Hippocampal formation (tissue), 2 donors: Measurements from ENCODE around the gene PRRX1.
A peak's percentile ranks its signal among the peaks of the same experiment; 100 is the strongest.

ENCODE experiments used
- DNase-seq, 2 donors: peaks; one replicate each; lab custom pipeline; 2025; lab: John Stamatoyannopoulos, UW

PRRX1 gene

DNA sequence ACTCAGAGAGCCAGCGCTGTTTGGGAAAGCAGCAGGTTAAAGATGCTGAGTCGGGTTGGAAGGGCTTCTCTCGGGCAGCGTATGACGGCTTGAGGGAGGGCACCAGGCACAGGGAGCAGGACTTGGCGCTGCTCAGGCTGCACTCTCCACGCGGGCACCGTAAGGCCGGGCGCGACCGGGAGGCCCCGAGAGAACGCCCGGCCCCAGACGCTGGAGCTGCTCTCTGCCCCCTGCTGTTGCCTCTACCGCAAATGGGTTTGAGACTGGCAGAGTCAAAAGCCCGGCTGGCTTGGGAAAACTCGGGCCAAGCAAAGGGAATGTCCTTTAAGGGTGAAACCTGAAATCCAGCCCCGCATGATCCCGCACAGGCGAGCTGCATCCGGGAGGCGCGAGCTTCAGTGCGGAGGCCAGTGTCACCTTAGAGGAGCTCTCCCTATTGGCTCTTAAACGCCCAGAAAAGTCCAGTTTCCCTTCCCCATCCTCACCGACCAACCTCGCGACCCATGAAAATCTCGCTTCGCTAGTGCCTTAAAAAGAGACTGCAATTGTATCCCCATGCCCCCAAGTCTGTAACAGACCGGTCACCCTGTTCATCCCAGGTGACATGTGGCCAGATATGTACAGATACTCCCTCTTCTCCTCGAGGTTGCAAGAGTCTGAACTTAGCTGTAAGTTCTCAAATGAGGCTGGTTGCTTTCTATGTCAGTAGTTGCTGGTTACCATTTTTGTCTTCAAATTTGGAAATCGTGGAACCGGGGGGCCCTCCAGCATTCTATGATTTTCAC, 1.1 kb downstream of the PRRX1 start:
- DNase-seq = peak; percentile 12 to 44

DNA sequence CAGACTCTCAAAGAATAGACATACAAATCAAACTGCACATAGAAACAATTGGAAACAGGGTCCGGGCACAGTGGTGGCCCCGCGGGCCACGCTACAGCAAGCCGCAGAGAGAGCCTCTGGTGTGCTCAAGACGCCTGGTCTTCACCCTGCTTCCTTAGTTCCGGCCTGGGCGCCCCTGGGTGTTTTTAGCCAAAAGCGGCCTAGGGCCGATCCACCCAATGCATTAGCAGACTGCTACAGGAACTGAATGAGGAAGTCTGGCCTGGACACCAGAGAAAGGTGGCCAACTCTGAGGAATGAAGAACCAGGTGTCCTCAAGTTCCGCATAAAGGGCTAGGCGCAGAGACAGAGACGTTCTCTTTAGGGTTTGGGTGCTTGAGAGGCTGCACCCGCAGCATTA, 1.7 kb downstream of the PRRX1 start:
- no peak for DNase-seq

DNA sequence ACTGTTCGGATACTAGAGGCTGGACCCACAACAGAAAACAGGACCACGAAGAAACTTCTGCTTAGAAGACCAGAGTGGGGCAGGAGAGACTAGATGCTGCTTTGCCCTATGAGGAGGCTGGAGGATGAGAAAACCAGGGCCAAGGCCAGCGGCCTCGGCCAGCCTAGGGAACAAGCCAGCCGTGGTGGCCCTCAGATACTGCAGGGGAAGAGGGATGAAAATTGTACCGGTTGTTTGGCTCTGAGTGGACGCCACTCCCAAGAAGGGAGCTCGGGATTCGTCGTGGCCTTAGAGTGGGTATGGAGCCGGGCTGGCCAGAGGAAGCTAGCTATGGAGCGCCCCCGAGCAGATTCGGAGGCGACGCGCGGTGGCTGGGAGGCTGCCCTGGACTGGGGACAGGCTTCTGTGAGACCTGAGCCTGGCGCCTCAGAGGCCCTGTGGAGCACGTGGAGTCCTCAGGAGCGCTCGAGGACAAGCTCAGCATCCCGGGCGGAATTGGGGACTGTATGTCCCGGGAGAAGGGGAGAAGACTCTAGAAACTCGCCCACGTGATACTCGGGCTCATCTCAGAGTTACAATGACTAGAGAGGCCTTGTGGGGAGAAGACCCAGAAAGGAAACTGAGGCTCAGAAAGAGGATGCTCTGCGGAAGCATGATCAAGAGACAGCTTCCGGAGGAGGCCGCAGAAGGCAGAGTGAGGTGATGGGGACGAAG, 2.8 kb downstream of the PRRX1 start:
- DNase-seq = no peak

DNA sequence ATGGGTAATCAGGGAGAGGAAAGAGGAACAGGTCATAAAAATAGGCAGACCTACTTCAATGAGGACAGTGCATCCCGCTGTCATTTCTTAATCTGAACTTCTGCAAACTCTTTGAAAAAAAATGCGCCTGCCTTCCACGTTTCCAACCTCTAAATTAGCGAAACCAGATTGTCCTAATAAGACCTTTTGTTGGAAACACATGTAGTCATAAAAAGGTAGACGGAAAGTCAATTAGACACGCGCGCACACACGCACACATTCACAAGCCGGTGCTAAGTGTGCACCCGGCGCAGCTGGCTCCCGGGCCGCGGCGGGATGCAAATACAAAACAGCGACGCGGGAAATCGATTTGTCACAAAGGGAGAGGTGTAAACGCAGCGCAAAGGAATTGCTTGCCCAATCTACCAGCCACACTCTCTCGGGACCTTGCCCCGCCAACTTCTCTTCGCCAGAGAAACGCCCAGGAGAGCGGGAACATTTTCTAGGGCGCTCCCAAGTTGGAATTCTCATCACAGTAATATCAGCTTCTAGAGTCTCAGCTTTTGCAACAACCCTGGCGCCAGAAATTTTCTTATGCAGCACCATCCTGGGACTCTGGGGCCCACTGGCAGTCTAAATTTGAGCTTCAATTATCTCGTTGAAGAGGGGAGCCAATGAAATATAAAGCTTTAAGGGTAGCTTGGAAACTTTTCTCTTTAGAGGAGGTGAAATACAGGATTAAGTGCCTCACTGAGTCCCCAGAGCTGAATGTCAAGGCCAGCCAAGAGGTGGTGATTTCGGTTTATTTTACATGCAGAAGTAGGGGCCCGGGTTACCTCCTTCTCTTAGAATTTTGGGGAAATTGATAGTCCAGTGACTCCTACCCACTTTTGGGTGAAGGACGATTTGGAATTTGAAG, 4.5 kb downstream of the PRRX1 start:
- DNase-seq = no peak

DNA sequence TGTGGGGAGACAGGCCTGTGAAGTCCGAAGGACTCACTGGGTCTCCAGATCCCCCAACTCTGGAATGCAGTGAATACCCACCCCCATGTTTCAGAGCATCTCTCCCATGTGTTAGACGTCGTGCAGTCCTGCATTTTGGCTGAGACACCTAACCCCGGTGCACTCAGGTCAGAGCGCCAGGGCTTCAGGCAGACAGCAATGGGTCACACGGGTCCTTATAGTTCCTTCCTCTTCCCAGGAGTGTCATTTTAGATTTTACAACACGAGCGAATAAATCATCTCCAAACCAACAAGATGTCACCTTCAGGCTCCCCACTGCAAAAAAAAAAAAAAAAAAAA, 5.1 kb downstream of the PRRX1 start:
- no peak for DNase-seq

DNA sequence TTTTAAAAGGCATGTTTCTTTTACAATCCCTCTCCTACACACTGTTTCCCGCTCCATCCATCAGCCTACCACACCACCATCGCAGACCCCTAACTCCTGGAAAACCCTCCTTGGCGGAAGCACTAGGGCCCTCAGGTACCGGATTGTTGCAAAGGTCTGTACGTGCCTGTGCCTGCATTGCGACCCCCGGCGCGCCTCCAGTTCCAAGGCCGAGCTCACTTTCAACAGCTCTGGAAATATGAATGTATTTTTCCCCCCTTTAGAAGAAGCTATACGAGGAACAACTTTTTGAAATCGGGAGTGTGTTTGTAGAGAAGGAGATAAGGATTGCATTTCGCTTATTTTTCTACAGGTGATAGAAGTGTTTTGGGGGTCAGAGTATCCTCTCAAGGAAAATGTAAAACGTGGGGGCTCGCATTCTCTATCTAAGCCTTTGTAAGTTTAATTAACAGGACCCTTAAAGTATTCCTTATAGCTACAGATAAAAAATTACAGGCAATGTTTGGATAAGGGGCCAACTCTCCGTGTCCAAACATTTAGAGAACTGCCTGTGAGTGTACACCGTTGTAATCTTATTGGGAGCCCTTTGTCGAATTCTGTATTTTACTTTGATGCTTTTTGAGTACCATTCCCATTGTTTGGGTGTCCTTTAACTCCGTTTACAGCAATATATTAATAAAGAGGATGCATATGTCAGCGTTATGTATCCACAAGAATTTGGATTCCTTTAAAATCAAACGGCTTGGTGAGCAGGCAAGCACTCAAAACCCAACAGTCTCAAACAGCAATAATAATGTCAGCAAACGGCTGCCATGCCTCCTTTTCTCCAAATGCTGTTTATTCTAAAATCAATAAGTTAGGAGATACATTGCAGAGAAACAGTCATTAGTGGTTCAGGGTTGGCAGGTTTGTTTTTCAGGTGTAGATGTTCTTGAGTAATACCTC, 5.9 kb downstream of the PRRX1 start:
- no peak for DNase-seq

DNA sequence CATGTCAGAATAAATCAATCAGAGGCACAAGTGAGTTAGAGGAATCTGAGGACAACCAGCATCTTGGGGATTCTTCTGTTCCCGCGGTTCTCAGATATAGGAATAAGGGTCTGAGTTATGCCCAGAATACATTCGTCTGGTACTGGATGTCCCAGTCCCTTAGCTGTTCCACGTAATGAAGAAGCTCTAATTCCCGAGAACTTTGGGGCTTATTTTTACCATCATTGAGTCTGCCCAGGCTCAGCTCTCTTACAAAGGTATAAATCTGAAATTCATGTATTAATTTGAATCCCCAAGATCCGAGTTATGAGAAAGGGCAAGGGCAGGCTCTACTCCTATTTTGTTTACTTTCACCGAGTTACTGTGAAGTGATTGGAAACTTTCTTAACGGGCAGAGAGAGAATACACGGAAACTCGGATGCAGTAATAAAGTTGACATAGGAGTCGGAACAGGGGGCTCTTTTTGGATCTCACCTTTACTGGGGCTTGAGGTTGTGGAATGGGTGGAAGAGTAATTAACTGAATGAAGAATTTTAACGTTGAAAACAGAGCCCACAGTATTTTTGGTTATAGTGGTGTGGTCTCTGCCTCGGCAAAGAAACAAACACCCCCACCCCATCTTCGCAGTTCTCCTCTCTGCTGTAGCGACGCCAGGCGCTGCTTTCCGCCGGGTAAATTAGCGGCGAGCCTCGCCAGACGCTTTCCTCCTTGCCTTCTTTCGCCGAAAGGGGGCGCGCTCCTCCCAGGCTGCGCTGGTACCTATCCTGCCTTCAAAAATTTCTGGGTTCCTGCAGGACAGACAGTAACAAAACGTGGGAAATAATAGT, 7.1 kb downstream of the PRRX1 start:
- DNase-seq = peak in 1 of 2 donors; percentile 37

DNA sequence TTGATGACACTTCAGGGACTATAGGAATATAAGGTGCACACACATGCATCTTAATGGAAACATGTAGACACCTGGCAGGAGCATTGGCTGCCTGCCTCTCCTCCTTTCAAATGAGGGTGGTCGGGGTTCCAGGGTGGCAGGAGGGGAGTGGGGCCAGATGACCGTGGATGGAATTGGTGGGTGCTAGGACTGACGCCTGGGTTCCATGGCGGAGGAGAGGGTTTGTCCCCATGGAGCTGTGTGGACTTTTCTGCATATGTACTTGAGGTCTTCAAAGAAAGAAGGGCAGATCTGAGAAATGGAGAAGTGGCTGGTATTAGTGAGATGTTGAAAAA, 7.7 kb downstream of the PRRX1 start:
- DNase-seq = no peak

DNA sequence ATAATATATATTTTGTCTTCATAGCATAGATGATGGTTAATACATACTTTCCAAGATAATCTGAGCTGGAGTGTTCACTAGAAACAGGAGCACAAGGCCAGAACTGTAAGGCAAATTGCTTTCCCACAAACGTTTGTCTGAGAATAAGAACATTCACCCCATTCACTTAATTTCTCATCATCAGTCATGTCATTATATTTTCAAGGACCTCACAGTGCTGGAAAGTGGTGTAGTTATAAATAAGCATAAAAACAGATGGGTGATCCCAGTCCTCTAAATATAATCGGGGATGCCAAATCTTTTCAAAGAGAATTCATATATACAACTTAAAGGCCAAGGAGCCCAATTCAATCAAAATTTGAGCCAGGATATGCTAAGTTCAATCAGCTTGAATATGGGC, 8.4 kb downstream of the PRRX1 start:
- no peak for DNase-seq

DNA sequence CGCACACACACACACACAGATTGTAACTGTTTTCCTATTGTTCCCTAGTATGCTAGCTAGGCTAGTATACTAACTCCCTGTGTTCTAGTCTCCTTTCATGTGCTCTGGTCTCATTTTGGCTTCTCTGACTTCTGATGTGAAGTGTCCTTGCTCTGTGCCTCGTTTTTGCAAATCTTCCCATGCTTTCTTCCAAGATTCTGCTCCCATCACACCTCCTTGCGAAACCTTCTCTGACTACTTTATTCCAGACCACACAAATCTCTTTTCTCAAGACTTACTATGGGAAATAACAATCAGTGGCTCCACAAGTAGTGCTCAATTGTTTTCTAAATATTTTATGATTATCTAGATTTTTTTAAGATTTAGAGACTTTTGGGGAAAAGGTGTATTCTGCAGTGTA, 10.3 kb downstream of the PRRX1 start:
- DNase-seq = no peak

DNA sequence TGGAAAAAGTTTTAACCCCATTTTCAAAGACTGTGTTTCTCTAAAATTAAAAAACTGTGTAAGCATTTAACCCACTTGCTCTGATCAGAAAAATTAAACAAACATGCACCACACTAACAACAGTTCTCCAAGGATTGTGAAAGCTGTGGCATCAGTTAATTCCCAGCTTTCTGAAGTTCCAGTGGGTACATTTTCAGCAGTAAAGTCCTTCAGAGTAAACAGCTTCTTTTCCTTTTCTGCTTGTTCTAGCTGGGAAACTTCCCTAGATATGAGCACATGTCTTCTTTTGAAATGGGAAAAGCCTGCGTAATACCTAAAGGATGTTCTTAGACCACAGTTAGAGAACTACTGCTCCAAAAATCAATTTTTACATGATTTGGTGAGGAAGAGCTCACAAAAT, 11.1 kb downstream of the PRRX1 start:
- no peak for DNase-seq

DNA sequence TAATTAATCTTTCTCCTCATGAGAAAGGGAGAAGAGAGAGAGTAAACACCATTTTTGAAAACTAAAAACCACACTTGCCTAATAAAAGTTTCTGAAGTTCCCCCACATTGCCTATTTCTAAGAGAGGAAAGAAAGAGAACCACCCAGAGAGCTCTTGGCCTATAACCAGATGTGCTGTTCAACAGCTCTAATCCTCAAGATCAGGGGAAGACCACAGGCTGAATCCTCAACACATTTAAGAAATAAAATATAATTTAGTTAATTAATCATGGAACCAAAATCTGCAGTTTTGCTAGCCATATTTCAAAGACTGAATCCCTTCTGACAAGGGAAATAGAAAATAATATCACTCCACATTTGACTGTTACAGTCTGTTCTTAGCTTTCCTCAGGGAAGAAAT, 11.9 kb downstream of the PRRX1 start:
- no peak for DNase-seq

DNA sequence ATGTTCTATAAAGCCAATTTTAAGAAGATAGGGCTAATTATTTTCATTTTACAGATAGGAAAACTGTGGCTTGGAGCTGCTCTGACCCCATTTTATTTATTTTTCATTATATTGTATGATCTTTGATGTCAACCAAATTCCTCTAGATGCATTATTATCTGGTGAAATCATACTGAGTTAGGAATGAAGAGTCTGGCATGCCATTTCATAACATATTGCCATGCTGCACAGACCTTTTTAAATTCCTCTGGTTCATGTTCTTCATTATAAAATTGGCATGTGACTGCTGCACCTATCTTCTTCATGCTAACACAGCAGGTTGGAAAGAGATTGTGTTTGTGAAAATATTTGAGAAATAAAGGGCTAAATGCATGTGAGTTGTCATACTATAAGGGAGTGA, 12.7 kb downstream of the PRRX1 start:
- DNase-seq = no peak

DNA sequence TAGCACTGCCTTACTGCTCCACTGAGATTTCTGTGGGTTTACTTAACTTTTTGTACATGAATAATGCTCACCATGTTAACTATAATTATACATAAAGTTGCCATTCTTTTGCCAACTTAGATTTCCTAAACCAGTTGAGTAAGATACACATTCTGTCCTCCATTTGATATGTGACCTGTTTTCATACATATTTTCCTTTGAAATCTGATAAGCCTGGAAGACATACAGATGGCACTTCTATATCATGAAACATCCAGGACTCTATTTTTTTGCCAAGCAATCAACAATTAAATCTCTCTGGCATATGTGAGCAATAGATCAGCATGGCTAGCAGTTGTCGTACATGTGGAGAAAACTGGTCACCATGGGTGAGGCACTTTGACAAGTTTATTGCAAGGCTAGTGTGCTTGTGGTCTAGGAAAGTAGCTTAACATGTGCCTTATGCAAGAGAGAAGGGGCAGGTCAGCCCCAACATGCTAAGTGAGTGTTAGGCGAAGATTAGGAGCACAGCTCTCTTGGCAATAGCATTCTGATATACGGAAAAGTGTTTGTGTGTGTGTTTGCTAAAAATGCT, 14.2 kb downstream of the PRRX1 start:
- no peak for DNase-seq

DNA sequence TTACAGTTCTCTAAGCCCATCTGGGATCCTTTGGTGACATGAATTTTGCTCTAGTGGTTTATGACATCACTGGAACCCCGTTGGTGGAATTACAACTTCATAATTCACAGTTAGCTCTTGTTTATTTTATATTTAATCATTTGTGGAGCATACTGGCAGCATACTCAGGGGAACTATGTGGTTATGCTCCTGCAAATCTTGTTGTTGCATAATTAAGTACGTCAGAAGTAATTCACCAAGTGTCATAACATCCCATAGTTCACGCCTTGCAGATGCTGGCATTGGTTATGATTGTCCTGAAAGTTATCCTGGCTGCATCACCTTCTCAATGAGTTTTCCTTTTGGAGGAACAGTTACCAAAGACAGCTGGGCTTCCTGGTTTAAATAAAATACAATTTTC, 16.5 kb downstream of the PRRX1 start:
- no peak for DNase-seq

DNA sequence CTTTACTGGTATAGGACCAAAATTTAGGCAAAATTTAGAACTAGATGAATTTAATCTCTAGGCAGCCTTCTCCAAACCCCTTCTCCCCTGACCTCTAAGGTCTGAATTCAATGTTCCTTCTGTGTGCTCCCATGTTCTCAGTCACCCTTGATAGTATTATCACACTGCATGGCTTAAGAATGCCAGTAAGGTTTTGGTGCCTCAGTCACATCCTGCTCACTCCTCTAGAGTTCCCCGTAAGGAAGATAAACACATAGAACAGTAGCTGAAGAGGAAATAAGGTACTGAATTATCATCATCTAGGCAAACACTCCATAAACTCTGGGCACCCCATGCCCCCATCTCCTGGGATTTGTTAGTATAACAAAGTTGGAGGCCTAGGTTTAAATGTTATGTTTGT, 18.2 kb downstream of the PRRX1 start:
- DNase-seq = no peak

DNA sequence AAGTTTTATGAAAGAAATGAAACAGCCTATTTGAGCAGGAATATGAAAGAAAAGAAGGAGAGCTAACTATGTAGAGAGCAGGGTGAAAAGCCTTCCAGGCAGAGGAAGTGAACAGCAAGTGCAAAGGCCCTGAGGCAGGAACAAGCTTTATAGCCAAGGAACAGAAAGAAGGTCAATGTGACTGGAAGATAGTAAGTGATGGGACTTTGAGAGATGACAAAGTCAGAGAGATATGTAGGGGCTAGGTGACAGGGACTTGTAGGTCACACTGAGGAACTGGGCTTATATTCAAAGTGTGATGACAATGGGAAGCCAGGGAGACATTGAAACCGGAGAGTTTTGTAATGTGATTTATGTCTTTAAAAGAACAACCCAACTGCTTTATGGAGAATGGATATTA, 18.9 kb downstream of the PRRX1 start:
- no peak for DNase-seq

DNA sequence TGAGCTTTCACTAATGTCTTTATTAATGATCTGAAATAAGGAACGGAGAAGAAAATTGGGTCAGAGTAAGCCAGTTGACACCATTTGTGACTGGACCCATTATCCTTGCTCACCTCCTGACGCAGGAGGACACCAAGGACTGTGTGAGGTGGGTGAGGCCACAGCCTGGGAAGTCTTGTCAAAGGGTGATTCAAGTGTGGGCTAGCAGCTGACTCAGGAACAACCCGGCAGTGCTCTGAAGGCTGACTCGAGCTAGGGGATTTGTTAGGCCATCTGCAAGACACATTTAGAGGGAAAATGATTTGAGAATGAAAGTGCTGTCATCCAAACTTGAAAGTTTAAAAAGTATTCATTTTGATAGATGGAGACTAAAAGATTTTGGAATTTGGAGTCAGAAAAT, 21.2 kb downstream of the PRRX1 start:
- no peak for DNase-seq

DNA sequence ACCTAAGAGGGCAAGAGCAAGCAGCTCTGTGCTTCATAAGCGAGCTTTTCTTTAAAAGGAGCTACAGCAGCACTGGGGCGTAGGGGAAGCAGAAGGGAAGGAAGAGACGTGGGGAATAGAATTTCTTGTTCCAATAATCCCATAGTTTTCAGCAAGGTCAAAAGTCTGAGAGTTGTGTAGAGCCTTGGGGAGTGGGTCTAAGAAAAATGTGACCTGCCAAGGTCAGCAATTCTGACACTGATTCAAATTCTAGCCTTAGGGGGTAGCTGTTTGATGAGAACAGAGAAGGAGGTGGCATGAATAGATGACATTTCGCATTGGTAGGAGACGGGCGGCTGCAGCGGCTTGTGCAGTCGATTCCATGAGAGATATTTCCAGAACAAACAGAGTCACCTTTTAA, 22.4 kb downstream of the PRRX1 start:
- DNase-seq = no peak

DNA sequence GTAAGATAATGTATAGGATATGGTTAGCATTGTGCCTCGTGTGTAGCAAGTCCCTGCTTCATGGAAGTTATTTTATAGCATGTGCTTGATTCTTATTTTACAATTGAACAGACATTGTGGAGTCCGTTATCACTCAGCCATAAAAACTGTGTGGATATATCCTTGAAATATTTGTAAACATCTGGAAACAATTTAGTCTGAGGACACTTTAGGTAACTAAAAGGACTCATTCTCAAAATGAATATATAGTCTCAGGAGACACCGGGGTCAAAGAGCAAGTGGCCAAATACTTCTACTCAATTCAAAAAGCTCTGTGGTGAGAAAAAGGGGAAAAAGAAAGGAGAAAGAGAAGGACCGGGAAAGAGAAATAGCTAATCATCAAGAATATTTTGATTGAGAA, 23.7 kb downstream of the PRRX1 start:
- DNase-seq = no peak

DNA sequence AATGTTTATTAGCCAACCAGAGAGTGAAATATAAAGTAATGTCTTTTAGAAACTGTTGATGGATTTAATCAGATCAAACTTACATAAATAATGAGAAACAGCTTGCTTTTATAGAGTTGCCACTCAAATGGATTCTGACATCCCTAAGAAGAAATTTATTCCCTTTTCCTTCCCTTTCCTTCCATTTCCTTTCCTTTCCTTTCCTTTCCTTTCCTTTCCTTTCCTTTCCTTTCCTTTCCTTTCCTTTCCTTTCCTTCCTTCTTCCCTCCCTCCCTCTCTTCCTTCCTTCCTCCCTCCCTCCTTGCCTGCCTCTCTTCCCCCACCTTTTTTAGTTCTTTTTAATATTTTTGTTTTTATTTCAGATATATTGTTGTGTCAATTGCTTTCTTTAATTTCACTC, 27.3 kb downstream of the PRRX1 start:
- no peak for DNase-seq
